ENCODE results near the gene CDK13. TPM values are rescaled to one million over a fixed set of nuclear protein-coding genes. Genes with fewer than 3 reads are reported as not detected.
"Not testable (repeated sequence)": the region's sequence is repeated elsewhere in the genome, so short reads cannot be mapped to it uniquely, and the experiment has no call there.

CDK13 gene
- total and polyA plus RNA-seq, 4 experiments from 2014 or later, result 19.5 to 101 (median 71.3) TPM

GRCh38 chr7:40139891-40140290 is 189.8 kb downstream of the CDK13 start:
- H3K4me3 ChIP-seq (ENCODE audit: low read length in 2 of 2); POLR2A ChIA-PET (ENCODE audit: partially characterized antibody); H3K4me1 Mint-ChIP-seq; DNase-seq; H3K27me3 ChIP-seq (ENCODE audit: insufficient read depth, low read length); H3K36me3 Mint-ChIP-seq; CTCF ChIA-PET (ENCODE audit: partially characterized antibody); H3K9me3 ChIP-seq (ENCODE audit: control insufficient read depth in 1 of 2, low read length in 2 of 2); intact Hi-C loops (cut with micrococcal nuclease); H3K9me3 Mint-ChIP-seq; H3K36me3 ChIP-seq (ENCODE audit: insufficient read depth, low read length); H3K4me3 Mint-ChIP-seq; H3K27ac Mint-ChIP-seq; H3K4me1 ChIP-seq (ENCODE audit: insufficient read depth, low read length); H3K27ac ChIP-seq (ENCODE audit: low read depth, low read length): not testable (repeated sequence)
- peaks cover 6 to 14% of the 10 kb centered on the region in 2 donors for H3K27me3 Mint-ChIP-seq

GRCh38 chr7:40141916-40142315 is 191.9 kb downstream of the CDK13 start:
- DNase-seq; H3K27me3 ChIP-seq (ENCODE audit: insufficient read depth, low read length); CTCF ChIA-PET (ENCODE audit: partially characterized antibody); H3K9me3 ChIP-seq (ENCODE audit: control insufficient read depth in 1 of 2, low read length in 2 of 2); H3K27ac Mint-ChIP-seq; H3K36me3 ChIP-seq (ENCODE audit: insufficient read depth, low read length); H3K9me3 Mint-ChIP-seq; H3K27ac ChIP-seq (ENCODE audit: low read depth, low read length); H3K4me1 ChIP-seq (ENCODE audit: insufficient read depth, low read length); H3K36me3 Mint-ChIP-seq; POLR2A ChIA-PET (ENCODE audit: partially characterized antibody); intact Hi-C loops (cut with micrococcal nuclease); H3K4me1 Mint-ChIP-seq; H3K4me3 Mint-ChIP-seq; H3K4me3 ChIP-seq (ENCODE audit: low read length in 2 of 2): not testable (repeated sequence)
- H3K27me3 Mint-ChIP-seq, result peaks cover 9 to 17% of the 10 kb centered on the region in 2 donors

- H3K27ac ChIP-seq (ENCODE audit: low read depth, low read length); H3K4me1 Mint-ChIP-seq; H3K4me3 Mint-ChIP-seq; DNase-seq; H3K36me3 Mint-ChIP-seq; CTCF ChIA-PET (ENCODE audit: partially characterized antibody); H3K27me3 ChIP-seq (ENCODE audit: insufficient read depth, low read length); H3K4me1 ChIP-seq (ENCODE audit: insufficient read depth, low read length); POLR2A ChIA-PET (ENCODE audit: partially characterized antibody); H3K4me3 ChIP-seq (ENCODE audit: low read length in 2 of 2); H3K36me3 ChIP-seq (ENCODE audit: insufficient read depth, low read length); intact Hi-C loops (cut with micrococcal nuclease); H3K9me3 ChIP-seq (ENCODE audit: control insufficient read depth in 1 of 2, low read length in 2 of 2); H3K27ac Mint-ChIP-seq; H3K9me3 Mint-ChIP-seq: not testable (repeated sequence)
- H3K27me3 Mint-ChIP-seq, result peaks cover 12 to 14% of the 10 kb centered on the region in 2 donors
These were observed 195.6 kb downstream of the CDK13 start for GRCh38 chr7:40145596-40146130.

GRCh38 chr7:40147371-40148246 is 197.6 kb downstream of the CDK13 start:
- ChIA-PET CTCF (ENCODE audit: partially characterized antibody) (no interaction called here), POLR2A (ENCODE audit: partially characterized antibody) (no interaction called here)
- Mint-ChIP-seq H3K27ac (peak overlapping the region in 1 of 7 donors; percentile 5), H3K4me3 (no peak overlapping the region), H3K9me3 (no peaks in the 10 kb centered on the region), H3K36me3 (no peaks in the 10 kb centered on the region), H3K27me3 (peaks cover 8 to 14% of the 10 kb centered on the region in 2 donors), H3K4me1 (no peaks in the 10 kb centered on the region)
- Histone ChIP-seq H3K9me3 (ENCODE audit: control insufficient read depth in 1 of 2, low read length in 2 of 2) (no peaks in the 10 kb centered on the region), H3K27ac (ENCODE audit: low read depth, low read length) (no peak overlapping the region), H3K36me3 (ENCODE audit: insufficient read depth, low read length) (no peaks in the 10 kb centered on the region), H3K4me3 (ENCODE audit: low read length in 2 of 2) (no peak overlapping the region), H3K4me1 (ENCODE audit: insufficient read depth, low read length) (no peaks in the 10 kb centered on the region), H3K27me3 (ENCODE audit: insufficient read depth, low read length) (no peaks in the 10 kb centered on the region)
- intact Hi-C loops (cut with micrococcal nuclease), result no loop called here
- no peak for DNase-seq

- H3K36me3 Mint-ChIP-seq; DNase-seq; H3K27ac ChIP-seq (ENCODE audit: low read depth, low read length); H3K4me3 ChIP-seq (ENCODE audit: low read length in 2 of 2); H3K4me1 Mint-ChIP-seq; H3K27ac Mint-ChIP-seq; H3K4me3 Mint-ChIP-seq; H3K27me3 ChIP-seq (ENCODE audit: insufficient read depth, low read length); CTCF ChIA-PET (ENCODE audit: partially characterized antibody); H3K4me1 ChIP-seq (ENCODE audit: insufficient read depth, low read length); H3K9me3 ChIP-seq (ENCODE audit: control insufficient read depth in 1 of 2, low read length in 2 of 2); intact Hi-C loops (cut with micrococcal nuclease); H3K36me3 ChIP-seq (ENCODE audit: insufficient read depth, low read length); H3K9me3 Mint-ChIP-seq: not testable (repeated sequence)
- POLR2A ChIA-PET (ENCODE audit: partially characterized antibody), result interaction anchor here (0.6 kb wide), 1 partner anchor 1189 kb away, joined by 5 read pairs; no protein-coding TSS in a partner anchor
- H3K27me3 Mint-ChIP-seq, result peaks cover 8 to 14% of the 10 kb centered on the region in 2 donors
These were observed 198.2 kb downstream of the CDK13 start for GRCh38 chr7:40148247-40148580.

GRCh38 chr7:40148671-40149070 is 198.6 kb downstream of the CDK13 start:
- Histone ChIP-seq H3K27ac (ENCODE audit: low read depth, low read length) (no peak overlapping the region), H3K4me1 (ENCODE audit: insufficient read depth, low read length) (no peaks in the 10 kb centered on the region), H3K9me3 (ENCODE audit: control insufficient read depth in 1 of 2, low read length in 2 of 2) (no peaks in the 10 kb centered on the region), H3K4me3 (ENCODE audit: low read length in 2 of 2) (no peak overlapping the region), H3K36me3 (ENCODE audit: insufficient read depth, low read length) (no peaks in the 10 kb centered on the region), H3K27me3 (ENCODE audit: insufficient read depth, low read length) (no peaks in the 10 kb centered on the region)
- intact Hi-C loops (cut with micrococcal nuclease), result no loop called here
- no peak for DNase-seq
- H3K4me3 Mint-ChIP-seq, result no peak overlapping the region
- no peaks in the 10 kb centered on the region for H3K4me1 Mint-ChIP-seq
- H3K36me3 Mint-ChIP-seq, result no peaks in the 10 kb centered on the region
- ChIA-PET CTCF (ENCODE audit: partially characterized antibody) (no interaction called here), POLR2A (ENCODE audit: partially characterized antibody) (interaction anchor here (0.6 kb wide), 1 partner anchor 1189 kb away, joined by 5 read pairs; no protein-coding TSS in a partner anchor)
- H3K9me3 Mint-ChIP-seq, result no peaks in the 10 kb centered on the region
- H3K27ac Mint-ChIP-seq, result no peak overlapping the region
- H3K27me3 Mint-ChIP-seq, result peaks cover 7 to 11% of the 10 kb centered on the region in 2 donors
